GM12878 (cell line): ENCODE data around the gene FSIP1. TPM values are rescaled to one million over a fixed set of nuclear protein-coding genes. Genes with fewer than 3 reads are reported as not detected.

Experiments used
- ATAC-seq: fragments of 200-7000 bp; cut with Tn5 transposase; 3 replicates; pipeline ENCODE4 v1.9.1; 2020; ENCODE audit warnings: mild to moderate bottlenecking, moderate library complexity
- BruUV-seq: library from RNA; stranded (reverse); fragments of 400-500 nt; replicated peaks from 2 replicates; lab custom pipeline; 2021; lab: Mats Ljungman, UMichigan
- CTCF ChIA-PET: fragments of 300-600 bp; sonication (Branson Sonifier 250); formaldehyde crosslinking; extraction: SDS; loops from one replicate; lab custom pipeline; 2021; ENCODE audit warnings: inconsistent platforms; lab: Yijun Ruan, JAX
- POLR2A ChIA-PET: fragments of 350-600 bp; formaldehyde crosslinking; extraction: SDS; loops from one replicate; lab custom pipeline; 2021; ENCODE audit warnings: inconsistent platforms; lab: Charles Lee
- RAD21 ChIA-PET: fragments of 300-600 bp; sonication (Branson Sonifier 250); formaldehyde crosslinking; loops from one replicate; lab custom pipeline; 2023; ENCODE audit warnings: antibody characterized with exemption; ENCODE audit not compliant: unreplicated experiment; lab: Charles Lee
- SMC1A ChIA-PET: fragments of 300-600 bp; sonication (Branson Sonifier 250); formaldehyde crosslinking; loops from one replicate; lab custom pipeline; 2023; ENCODE audit not compliant: unreplicated experiment, uncharacterized antibody; lab: Charles Lee
- DNase-seq: peaks from one replicate; pipeline ENCODE4 v3.0.0-alpha.2; 2011; ENCODE audit warnings: low read depth, low spot score
- FAIRE-seq: peaks from 3 replicates; lab custom pipeline; 2011; peaks lifted over from hg19 to GRCh38; lab: Jason Lieb, UNC
- H2AFZ ChIP-seq: 2 replicates; pipeline ENCODE4 v1.6.0; 2011; ENCODE audit warnings: low read depth, low read length, control low read depth; ENCODE audit not compliant: control insufficient read depth
- H3K27ac ChIP-seq: 2 replicates; pipeline ENCODE4 v1.5.1; 2011; ENCODE audit warnings: control low read depth; ENCODE audit not compliant: control insufficient read depth, insufficient read depth
- H3K27me3 ChIP-seq, 2 experiments: replicated peaks in 1 of 2; 2 replicates each; pipeline versions ENCODE4 v1.6.0 to v1.6.1; 2011; ENCODE audit warnings: low read length in 1 of 2; ENCODE audit not compliant: control insufficient read depth in 2 of 2, insufficient read depth in 2 of 2
- H3K36me3 ChIP-seq, 2 experiments: 2 replicates each; pipeline ENCODE4 v1.5.1; 2011; ENCODE audit warnings: low read length in 1 of 2; ENCODE audit not compliant: control insufficient read depth in 2 of 2, insufficient read depth in 2 of 2
- H3K4me1 ChIP-seq: 2 replicates; pipeline ENCODE4 v1.6.1; 2011; ENCODE audit warnings: mild to moderate bottlenecking, low read length, moderate library complexity, mixed read lengths; ENCODE audit not compliant: control insufficient read depth, insufficient read depth
- H3K4me2 ChIP-seq: 2 replicates; pipeline ENCODE4 v1.6.0; 2011; ENCODE audit warnings: control low read depth; ENCODE audit not compliant: control insufficient read depth, insufficient read depth
- H3K4me3 ChIP-seq: fragments of 200-600 bp; sonication (generic); 2 replicates; pipeline ENCODE4 v1.5.1; 2016
- H3K79me2 ChIP-seq: 2 replicates; pipeline ENCODE4 v1.6.0; 2011; ENCODE audit warnings: low read length; ENCODE audit not compliant: control insufficient read depth, insufficient read depth
- H3K9ac ChIP-seq: 2 replicates; pipeline ENCODE4 v1.8.0; 2011; ENCODE audit warnings: low read length, control low read depth, mixed read lengths; ENCODE audit not compliant: control insufficient read depth, insufficient read depth
- H3K9me3 ChIP-seq: replicated peaks from 3 replicates; pipeline ENCODE4 v1.5.1; 2011; ENCODE audit warnings: mild to moderate bottlenecking, low read length; ENCODE audit not compliant: control insufficient read depth, insufficient read depth
- H4K20me1 ChIP-seq: 2 replicates; pipeline ENCODE4 v1.6.0; 2011; ENCODE audit not compliant: control insufficient read depth, insufficient read depth
- ASH2L ChIP-seq: fragments of 300-600, 200-600 bp; sonication (generic); IDR thresholded peaks from 2 replicates; pipeline ENCODE4 v1.6.1; 2017; ENCODE audit warnings: low read depth, mild to moderate bottlenecking, borderline replicate concordance
- ETV6 ChIP-seq, 2 experiments: fragments of 450-650 bp in 1 of 2; IDR thresholded peaks in 1 of 2; conservative IDR thresholded peaks in 1 of 2; 2 replicates each; pipeline ENCODE4 v1.6.1; 2014; ENCODE audit warnings: antibody characterized with exemption in 1 of 2, borderline replicate concordance in 1 of 2, low read depth in 1 of 2, mild to moderate bottlenecking in 1 of 2, moderate library complexity in 1 of 2
- GABPA ChIP-seq: IDR thresholded peaks from 2 replicates; pipeline ENCODE4 v1.6.1; 2014; ENCODE audit warnings: antibody characterized with exemption, low read depth, mild to moderate bottlenecking, inconsistent platforms
- ZBTB11 ChIP-seq: fragments of 450-650 bp; formaldehyde crosslinking; IDR thresholded peaks from 2 replicates; pipeline ENCODE4 v1.5.0; 2022; ENCODE audit warnings: mild to moderate bottlenecking, missing genetic modification characterization
- WGBS: methylation state at CpG from one replicate; pipeline ENCODE4 v1.1.6; 2016; ENCODE audit warnings: low lambda C conversion rate; ENCODE audit not compliant: insufficient replicate concordance, insufficient coverage; ENCODE audit errors: missing lambda C conversion rate; 5-methylcytosine and 5-hydroxymethylcytosine counted together
- in situ Hi-C: fragments of 300-500 bp; cut with MboI; formaldehyde crosslinking; loops from 9 replicates; pipeline ENCODE4 v1.14.3; 2018; ENCODE audit warnings: mixed read lengths
- intact Hi-C: fragments of 100-400 bp; cut with micrococcal nuclease; formaldehyde crosslinking; loops from one replicate; pipeline ENCODE4 v1.14.2; 2022; ENCODE audit not compliant: unreplicated experiment
- polyA plus RNA-seq, 11 experiments: library from polyadenylated mRNA; depleted of rRNA in 4 of 11; unstranded in 6 of 11; stranded (reverse) in 5 of 11; fragments of >200 nt; fragmentation: Nextera tagmentation in 4 of 11; fragmentation: Illumina TruSeq in 1 of 11; extraction: Ambion mirVana in 4 of 11; extraction: Trizol in 1 of 11; gene quantifications; 1 replicate in 1 of 11; 2 replicates in 10 of 11; pipeline versions ENCODE4 v1.2.1 to v1.2.3, GENCODE V29; 2011 to 2016; ENCODE audit warnings: inconsistent platforms in 2 of 11, missing spikeins in 2 of 11, low read depth in 1 of 11
- total RNA-seq, 4 experiments: library from RNA; depleted of rRNA in 3 of 4; stranded (reverse); fragments of >200 nt in 3 of 4; fragmentation: Illumina TruSeq in 1 of 4; extraction: Trizol in 1 of 4; gene quantifications; 2 replicates each; pipeline versions ENCODE4 v1.2.1 to v1.2.3, GENCODE V29; 2013 to 2021

The FSIP1 gene
- total and polyA plus RNA-seq, 10 of the 15 experiments (the other 5 are each of a cell fraction or from before 2014, with no cell fraction given) = 0.15 to 0.67 (median 0.35) TPM

- no peak for TF ChIP-seq ZBTB11 (CRISPR knock-in tag)
Observed at GRCh38 chr15:39784125-39784524, 1.5 kb upstream of the FSIP1 start (continued).

DNA sequence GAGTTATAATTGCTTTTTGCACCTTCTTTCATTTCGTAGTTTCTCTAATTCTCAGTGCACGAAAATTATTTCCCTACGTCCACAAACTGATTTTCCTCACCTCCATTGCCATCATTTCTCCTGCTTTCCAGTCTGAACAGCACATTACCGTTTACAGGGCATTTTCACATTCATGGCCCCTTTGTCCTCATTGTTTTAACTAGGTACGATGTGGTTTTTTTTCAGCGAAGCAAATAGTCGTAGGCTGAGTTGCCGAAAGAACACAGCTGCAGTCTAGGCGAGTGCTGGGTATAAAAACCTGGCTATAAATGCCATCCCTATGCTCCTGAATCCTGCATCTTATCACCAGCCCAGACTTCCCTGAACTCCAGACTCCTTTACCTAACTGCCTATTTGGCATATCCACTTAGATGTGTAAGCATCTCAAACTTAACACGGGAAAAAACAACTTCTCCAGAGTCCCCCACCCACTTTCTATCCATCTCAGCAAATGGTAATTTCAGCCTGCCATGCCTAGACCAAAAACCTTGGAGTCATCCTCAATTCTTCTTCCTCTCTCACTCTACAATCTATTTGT lies 691 bp upstream of the FSIP1 start:
- 0% methylated on average over 10 of the region's 10 CpGs for WGBS
- Histone ChIP-seq H4K20me1 (no peaks in the 10 kb centered on the region), H2AFZ (peak overlapping the region; percentile 98), H3K9ac (peak overlapping the region; percentile 88), H3K9me3 (no peaks in the 10 kb centered on the region), H3K27ac (peak overlapping the region; percentile 93), H3K4me3 (peak overlapping the region; percentile 97), H3K27me3 (no peaks in the 10 kb centered on the region), H3K79me2 (peaks cover 12% of the 10 kb centered on the region), H3K36me3 (no peaks in the 10 kb centered on the region; a peak in 1 of 4 replicates), H3K4me2 (peak overlapping the region; percentile 93), H3K4me1 (peaks cover 13% of the 10 kb centered on the region)
- ChIA-PET POLR2A (interaction anchor here (1.2 to 1.8 kb wide), 2 partner anchors 9 to 150 kb away, joined by 3 read pairs; partner anchors contain the start of gene EIF2AK4), CTCF (interaction anchor here (1.3 to 4.2 kb wide), 8 partner anchors 9 to 321 kb away, joined by 3 to 23 read pairs (median 3); no protein-coding TSS in a partner anchor), RAD21 (interaction anchor here (0.6 to 1.8 kb wide), 6 partner anchors 25 to 257 kb away, joined by 3 to 12 read pairs (median 4); no protein-coding TSS in a partner anchor), SMC1A (interaction anchor here (0.7 to 3.0 kb wide), 6 partner anchors 9 to 254 kb away, joined by 3 to 8 read pairs (median 6); partner anchors contain the start of gene EIF2AK4)
- in situ Hi-C loops = loop anchor here (10.0 kb wide), 2 partner anchors 321 to 491 kb away; partner anchors contain the start of gene BMF
- BruUV-seq = TSS peak; percentile 90
- TF ChIP-seq ASH2L = 0 out of 2 replicates have a peak, but pooled peaks have one; percentile 83
- TF ChIP-seq GABPA = no peak
- TF ChIP-seq ETV6 (conservative IDR thresholded peaks at IDR 0.05 in 1 of 2, IDR thresholded peaks at IDR 0.05 in 1 of 2; ENCODE audit: borderline replicate concordance in 1 of 2, low read depth in 1 of 2) = 0 out of 4 replicates have a peak, but pooled peaks of 1 of the 2 experiments have one; percentile 7
- intact Hi-C loops = no loop called here
- FAIRE-seq (peak; percentile 59), ATAC-seq (peak; percentile 5; the same call in 1 of the 3 replicates), DNase-seq (no peak)
